B cell (primary cell): ENCODE data around the gene OR10AD1.

Experiments used
- CTCF ChIP-seq: fragments of 200-600 bp; IDR thresholded peaks from one replicate; pipeline ENCODE4 v1.8.0; 2022; ENCODE audit warnings: antibody characterized with exemption, mild to moderate bottlenecking
- EZH2 ChIP-seq: IDR thresholded peaks from 2 replicates; pipeline ENCODE4 v1.6.1; 2012; ENCODE audit warnings: borderline replicate concordance, low read depth, mild to moderate bottlenecking, moderate library complexity, low read length; ENCODE audit not compliant: insufficient read depth, poor library complexity, severe bottlenecking

GRCh38 chr12:48201091-48201490 lies 2.0 kb downstream of the OR10AD1 start:
- TF ChIP-seq CTCF: no peak
- TF ChIP-seq EZH2: no peak
